Posterior vena cava (tissue), 2 donors: ENCODE results near the gene IL1RAPL1. TPM values are rescaled to one million over a fixed set of nuclear protein-coding genes. Genes with fewer than 3 reads are reported as not detected.

Experiments
- DNase-seq: peaks from one replicate; pipeline ENCODE4 v3.0.0-alpha.2; 2020; ENCODE audit warnings: low spot score
- intact Hi-C, 2 donors: fragments of 100-400 bp; cut with DNase I; formaldehyde crosslinking; loops; one replicate each; pipeline versions ENCODE4 v1.14.1 to v1.14.2; 2022 to 2023
- total RNA-seq, 2 donors: library from RNA; stranded (reverse); fragmentation: NEBNext Ultra II Directional; extraction: Animal tissue kit (Norgen Biotek cat#: 25700); gene quantifications; one replicate each; pipeline ENCODE4 v1.2.1, GENCODE V29; 2021
- donor health status: DM: yes; HTN: yes; CAD: no.
- donor health status: DM: yes; HTN: yes; CAD: no.

IL1RAPL1 gene
- total RNA-seq, 2 donors from 2014 or later = 0.10 TPM; not detected in 1

DNA sequence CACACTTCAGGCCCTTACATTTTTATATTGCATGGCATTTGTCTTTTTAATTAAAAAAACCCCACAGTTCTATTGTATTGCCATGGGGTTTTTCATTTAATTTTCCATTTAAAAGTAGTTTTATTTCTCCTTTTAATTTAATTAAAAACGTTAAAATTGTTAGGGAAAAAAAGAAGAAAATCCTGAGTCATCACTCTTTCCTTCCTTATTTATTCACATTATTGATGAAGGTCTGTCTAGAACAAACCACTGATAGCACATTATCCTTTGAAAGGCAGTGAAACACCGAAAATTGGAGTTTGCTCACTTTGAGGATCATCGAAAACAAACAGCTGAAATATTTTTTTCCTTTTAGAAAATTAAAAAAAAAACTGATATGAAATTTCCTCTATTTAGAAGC is 868.5 kb downstream of the IL1RAPL1 start:
- DNase-seq = no peak

DNA sequence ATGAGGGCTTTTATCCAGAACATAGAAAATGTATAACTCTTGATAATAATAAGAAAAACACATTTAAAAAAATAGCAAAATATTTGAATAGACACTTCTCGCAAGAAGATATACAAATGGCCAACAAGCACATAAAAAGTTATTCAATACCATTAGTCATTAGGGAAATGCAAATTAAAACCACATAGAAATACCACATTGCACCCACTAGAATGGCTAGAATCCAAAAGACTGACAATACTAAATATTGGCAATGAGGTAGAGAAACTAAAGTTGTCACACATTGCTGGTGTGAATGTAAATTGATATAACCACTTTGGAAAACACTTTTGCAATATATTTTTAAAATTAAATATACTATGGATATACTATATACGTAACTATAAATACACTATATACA is 873.8 kb downstream of the IL1RAPL1 start:
- intact Hi-C loops = no loop called here
- no peak for DNase-seq

More for the DNA sequence above, 868.5 kb downstream of the IL1RAPL1 start:
- intact Hi-C loops = no loop called here

DNA sequence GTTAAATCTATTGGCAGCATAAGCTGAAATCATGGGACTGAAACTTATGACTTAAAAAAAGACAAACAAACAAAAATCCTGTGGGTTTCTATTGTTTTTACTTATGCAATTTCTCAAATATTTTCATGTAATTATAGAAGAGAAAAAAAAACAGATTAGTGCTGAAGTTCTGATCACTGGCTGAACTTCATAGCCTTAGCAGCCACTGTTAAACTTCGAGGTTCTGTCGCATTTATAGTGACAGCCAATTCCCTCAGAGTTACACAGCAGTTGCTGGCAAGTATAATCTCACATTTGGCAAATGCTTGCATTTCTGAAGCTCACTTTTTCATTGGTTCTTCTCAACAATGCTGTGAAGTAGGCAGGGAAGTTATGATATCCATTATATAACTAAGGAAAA is 879.2 kb downstream of the IL1RAPL1 start:
- intact Hi-C loops = no loop called here

DNA sequence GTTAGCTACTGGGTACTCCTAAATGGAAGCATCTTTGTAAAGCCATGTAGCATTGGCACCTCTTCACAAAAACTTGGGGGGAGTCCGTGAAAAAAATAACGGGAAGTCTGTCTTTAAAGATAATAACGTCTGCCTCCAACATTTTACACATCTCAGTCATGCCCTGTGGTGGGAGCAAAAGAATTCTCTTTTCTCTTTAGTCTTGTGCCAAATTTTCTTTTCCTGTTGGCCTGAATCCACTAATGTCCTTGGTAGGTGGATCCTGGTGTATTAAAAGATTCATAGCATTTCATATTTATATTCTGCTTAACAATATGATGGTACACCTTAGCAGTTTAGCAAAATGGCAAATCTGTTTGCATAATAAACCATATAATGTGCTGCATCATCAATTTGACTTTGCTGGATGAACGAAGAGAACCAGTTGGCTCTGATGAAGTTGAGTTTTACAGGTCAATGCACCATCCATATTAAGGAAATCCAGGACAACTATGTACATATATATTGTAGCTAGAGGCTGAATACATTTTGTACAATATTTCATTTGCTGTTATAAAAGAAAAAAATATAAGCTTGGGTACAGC is 881.8 kb downstream of the IL1RAPL1 start:
- DNase-seq = no peak

More for the DNA sequence above, 879.2 kb downstream of the IL1RAPL1 start:
- DNase-seq = no peak

DNA sequence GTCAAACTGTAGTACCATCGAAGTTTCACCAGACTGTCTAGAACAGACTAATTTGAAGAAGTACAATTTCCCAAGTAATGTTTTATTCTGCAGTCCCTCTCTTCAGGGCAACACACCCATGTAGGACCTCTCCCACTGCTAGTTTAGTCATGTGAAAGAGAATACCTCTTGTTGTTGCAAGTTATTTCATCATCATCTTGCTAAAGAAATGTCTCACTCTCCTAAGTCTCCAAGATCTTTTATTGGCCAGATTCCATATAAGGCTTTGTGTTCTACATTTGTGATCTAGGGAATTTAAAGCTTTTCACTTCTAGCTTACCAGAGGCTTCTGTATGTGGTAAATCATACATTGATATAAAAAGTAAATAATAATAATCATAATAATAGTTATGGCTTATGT is 882.8 kb downstream of the IL1RAPL1 start:
- DNase-seq = no peak
- intact Hi-C loops = no loop called here

More for the DNA sequence above, 881.8 kb downstream of the IL1RAPL1 start:
- intact Hi-C loops = no loop called here

DNA sequence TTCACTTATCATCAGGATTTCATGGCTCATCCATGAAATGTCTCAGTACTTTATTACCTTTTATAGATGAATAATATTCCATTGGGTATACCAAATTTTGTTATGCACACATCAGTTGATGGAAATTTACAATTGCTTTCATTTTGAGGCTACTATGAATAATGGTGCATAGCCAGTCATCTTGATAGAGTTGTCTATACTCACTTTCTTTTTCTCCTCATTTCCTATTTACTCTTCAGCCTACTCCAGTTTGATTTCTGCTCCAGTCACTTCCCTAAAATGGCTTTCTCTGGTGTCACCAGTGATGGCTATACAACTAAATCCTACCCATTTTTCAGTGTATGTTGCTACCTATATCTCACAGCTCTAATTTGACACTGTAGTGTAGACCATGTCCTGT is 884.6 kb downstream of the IL1RAPL1 start:
- intact Hi-C loops = no loop called here
- no peak for DNase-seq

DNA sequence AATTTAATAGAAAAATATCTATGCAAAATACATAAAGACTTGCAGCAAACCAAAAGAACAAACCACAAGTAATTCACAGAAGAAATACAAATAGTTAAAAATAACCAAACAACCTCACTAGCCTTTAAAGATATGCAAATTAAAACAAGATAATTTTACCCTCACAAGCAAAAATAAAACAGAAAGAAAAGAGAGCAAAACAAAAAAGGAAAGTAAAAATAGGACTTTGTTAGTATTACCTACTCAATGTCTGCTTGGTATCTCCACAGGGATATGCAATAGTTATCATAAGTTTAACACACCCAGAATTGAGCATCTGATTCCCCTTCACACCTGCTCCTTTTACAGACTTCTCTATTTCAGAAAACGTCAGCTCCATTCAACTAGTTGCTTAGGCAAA is 890.6 kb downstream of the IL1RAPL1 start:
- intact Hi-C loops = no loop called here
- no peak for DNase-seq

DNA sequence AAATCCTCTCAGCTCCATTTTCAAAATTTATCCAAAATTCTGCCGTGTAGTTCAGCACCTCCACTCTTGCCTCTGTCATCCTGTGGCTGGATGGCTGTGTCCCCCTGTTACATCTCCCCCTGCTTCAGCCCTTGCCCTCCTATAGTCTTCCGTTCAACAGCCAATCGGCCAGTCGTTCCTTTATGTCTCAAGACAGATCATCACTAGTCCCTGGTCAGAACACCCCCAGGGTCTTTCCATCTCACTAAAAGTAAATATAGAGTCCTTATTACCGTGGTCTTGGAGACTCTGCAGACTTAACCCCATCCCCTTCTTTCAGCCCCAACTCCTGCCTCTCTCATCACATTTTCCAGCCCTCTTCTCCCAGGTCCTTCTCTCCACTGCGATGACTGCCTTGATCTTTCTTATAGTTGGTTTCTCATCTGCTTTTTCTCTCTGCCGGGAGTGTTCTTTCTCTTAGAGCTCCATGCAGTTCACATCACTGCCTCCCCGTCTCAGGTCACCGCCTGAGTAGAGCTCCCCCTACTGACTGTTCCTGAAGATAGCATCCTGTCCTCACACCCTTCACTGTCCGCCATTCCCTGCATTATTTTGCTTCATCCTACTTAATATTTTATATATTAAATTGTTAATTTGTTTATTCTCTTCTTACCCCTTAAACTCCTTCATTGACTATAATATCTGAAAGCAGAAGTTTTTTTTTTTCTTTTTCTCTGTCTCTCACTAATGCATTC is 891.3 kb downstream of the IL1RAPL1 start:
- DNase-seq = no peak
- intact Hi-C loops = no loop called here

DNA sequence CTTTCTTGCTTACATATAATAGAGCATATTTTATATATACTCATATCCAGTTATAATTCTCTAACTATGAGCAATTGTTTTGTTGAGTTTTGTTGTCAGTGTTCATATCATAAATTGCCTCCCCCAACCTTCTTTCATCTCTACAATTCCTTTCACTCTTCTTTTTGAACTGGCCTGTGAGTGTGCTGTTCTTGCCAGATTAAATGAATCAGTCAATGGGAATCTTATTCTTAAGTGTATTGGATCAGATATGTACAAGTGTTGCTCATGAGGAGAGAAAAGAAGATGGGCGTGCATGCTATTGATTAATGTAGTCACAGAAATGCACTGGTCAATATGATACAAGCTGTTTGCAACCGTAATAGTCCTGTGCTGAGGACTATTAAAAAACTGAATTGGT is 900.0 kb downstream of the IL1RAPL1 start:
- DNase-seq = no peak
- intact Hi-C loops = no loop called here

DNA sequence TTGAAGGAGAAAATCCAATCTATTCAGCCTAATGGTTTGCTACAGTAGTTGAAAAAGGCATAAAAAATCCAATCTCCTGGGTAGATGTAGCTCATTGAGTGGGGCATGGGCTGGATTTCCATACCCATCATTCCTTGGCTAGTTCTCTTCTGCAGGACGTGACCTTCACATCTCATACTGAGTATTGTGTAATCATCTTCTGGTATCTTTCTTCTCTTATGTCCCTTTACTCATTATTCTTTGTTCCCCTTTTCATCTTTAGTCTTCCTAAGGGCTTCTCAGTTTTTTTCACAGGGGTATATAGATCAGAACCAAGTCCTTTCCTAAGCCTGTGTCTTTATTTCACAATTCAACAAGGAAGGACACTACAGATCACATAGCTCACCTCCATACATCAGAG is 900.5 kb downstream of the IL1RAPL1 start:
- intact Hi-C loops = no loop called here
- no peak for DNase-seq

DNA sequence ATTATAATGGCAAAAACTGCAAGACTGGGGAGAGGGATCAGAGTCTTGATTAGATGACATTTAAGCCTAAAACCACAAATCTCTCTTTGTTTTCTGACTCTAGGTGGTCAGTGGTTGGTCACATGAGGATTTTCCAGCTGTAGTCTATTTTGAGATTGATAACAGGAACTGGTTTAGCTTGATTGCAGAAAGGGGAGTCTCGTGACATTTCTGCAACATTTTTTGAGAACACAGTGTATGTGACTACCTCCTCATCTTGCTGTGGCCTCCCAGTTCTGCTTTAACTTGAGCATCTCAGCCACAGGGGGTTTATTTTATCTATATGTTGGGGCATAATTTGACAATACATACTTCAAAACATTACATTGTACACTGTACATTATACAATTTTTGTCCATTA is 901.7 kb downstream of the IL1RAPL1 start:
- DNase-seq = no peak
- intact Hi-C loops = no loop called here

DNA sequence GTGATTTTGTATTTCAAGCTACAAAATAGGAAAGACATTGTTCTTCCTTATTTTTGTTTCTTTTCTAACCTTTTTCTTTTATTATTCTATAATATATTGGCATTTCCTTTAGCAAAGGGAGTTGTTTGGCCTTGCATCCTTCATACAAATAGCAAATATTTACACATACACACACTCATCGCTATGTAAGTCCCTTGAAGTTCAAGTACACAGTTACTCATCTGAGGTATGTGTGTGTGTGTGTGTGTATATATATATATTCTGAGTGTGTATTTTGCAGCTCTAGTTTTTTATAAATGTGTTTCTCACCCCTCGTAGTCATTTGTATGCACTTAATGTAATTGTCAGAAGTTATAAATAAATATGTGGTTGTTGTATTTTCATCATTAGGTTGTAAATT is 903.4 kb downstream of the IL1RAPL1 start:
- intact Hi-C loops = no loop called here
- DNase-seq = no peak

DNA sequence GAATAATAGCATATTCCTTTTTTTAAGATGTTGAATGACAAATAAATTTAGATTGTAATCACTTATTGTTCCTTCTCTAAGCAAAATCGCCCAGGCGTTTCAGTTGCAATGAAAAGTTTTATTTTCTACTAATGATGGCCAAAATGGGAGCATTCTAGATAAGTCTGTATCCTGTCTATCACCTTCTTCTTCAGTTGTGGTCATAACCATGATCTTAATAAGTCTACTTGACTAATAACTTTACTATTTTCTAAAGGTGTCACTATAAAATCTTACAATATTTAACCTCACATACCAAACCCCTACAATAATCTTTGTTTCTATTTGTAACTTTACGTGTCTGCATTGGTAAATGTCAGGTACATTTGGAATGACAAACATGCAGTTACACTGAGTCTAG is 904.4 kb downstream of the IL1RAPL1 start:
- intact Hi-C loops = no loop called here

DNA sequence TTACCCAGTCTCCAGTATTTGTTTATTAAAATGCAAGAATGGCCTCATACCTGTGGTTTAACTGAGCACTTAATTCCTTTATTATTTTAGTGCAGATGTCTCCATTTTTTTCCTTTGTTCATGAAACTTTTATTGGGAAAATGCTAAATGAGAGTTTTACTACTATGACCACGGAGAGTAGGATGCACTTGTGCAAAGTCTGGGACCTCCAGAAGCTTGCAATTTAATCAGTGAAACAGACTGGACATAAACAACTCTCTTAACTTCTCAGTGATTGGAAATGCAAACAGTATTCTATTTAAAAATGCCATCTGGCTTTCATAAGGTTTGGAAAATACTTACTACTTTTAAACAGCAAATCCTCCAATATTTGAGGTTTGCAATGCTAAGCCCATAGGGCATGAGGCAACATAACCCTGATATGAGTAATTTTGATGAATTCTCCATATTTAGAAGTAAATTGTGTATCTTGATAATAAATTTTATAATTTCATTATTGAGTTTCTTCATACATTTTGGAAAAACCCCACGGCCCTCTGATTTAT is 909.5 kb downstream of the IL1RAPL1 start:
- DNase-seq = no peak
- intact Hi-C loops = no loop called here

More for the DNA sequence above, 904.4 kb downstream of the IL1RAPL1 start:
- no peak for DNase-seq

DNA sequence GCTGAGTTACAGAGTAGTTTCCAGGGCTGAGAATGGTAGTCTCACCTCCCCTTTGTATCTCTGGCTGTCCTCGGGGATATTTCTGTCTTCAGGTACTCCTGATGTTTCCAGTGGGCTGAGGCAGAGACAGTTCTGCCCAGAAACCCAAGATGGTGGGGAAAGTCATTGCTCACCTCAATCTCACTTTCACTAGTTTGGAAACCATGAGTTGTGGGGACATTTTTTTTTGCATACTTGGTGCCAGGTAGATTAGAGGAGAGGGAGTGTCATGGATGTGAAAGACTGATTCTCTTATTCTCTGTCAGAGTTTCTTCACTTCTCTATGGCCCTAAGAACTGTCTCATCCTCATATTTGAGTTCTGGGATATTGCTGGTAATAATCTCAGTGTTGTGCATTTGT is 919.5 kb downstream of the IL1RAPL1 start:
- intact Hi-C loops = no loop called here
- no peak for DNase-seq

DNA sequence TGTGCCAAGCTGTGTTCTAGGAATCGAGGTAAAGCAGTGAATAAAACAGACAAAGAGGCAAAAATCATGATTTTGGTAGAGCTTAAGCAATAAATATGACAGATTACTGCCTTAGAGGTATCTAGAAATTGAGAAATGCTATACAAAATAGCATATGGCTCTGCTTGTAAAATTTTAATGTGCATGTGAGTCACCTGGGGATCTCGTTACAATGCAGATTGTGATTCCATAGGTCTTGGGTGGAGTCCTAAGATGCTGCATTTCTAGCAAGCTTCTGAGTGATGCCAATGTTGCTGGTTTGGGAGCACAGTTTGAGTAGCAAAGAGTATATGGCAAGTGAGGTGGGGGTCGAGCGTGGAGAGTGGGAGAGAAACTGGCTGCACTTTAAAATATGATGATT is 930.9 kb downstream of the IL1RAPL1 start:
- intact Hi-C loops = no loop called here
- DNase-seq = no peak

DNA sequence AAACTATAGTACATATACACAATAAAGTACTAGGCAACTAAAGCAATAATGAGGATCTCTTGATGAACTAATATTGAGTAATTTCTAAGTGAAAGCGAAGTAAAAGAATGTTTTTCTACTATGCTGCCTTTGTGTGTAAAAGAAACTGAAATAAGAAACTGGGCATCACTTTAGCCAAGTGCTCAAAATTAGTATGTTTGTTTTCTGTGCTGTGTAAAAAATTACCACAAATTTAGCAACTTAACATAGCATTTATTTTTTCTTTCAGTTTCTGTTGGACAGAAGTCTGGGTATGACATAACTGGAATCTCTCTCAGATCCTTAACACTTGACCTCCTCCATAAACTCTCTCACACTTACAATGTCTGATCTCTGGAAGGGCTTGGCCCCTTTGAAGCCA is 941.0 kb downstream of the IL1RAPL1 start:
- DNase-seq = no peak
- intact Hi-C loops = no loop called here

DNA sequence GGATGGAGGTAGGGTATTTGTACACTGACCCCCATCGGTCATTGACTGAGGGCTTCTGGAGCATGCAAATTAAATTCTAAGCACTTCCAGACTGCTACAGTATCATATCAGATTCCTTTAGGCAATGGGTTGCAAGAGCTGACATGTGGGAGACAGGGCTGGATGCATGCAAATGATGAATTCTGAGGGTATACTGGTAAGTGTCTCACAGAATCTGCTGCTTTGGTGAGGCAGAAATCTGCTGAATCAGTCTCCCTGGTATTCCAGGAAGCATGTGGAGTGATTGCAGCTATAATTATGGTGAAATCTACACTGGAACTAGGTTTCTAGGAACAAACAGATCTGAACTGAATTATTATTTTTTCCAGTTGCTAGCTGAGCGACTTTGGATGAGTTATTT is 943.3 kb downstream of the IL1RAPL1 start:
- intact Hi-C loops = no loop called here
- DNase-seq = no peak

DNA sequence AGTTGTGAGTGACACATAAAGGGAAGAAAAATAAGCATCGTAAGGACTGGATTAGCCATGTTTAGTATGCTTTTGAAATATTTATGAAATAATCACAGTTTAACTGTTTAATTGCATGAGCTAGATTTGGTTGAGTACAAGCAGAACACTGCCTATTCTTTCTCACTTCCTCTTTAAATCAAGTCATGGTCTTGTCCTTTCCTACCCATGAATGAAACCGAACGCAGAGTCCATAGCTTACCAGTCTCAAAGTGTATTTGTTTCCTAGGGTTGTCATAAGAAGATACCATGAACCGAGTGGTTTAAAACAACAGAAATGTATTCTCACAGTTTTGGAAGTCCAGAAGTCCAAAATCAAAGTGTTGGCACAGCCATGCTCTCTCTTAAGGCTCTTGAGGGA is 944.1 kb downstream of the IL1RAPL1 start:
- no peak for DNase-seq
- intact Hi-C loops = no loop called here

DNA sequence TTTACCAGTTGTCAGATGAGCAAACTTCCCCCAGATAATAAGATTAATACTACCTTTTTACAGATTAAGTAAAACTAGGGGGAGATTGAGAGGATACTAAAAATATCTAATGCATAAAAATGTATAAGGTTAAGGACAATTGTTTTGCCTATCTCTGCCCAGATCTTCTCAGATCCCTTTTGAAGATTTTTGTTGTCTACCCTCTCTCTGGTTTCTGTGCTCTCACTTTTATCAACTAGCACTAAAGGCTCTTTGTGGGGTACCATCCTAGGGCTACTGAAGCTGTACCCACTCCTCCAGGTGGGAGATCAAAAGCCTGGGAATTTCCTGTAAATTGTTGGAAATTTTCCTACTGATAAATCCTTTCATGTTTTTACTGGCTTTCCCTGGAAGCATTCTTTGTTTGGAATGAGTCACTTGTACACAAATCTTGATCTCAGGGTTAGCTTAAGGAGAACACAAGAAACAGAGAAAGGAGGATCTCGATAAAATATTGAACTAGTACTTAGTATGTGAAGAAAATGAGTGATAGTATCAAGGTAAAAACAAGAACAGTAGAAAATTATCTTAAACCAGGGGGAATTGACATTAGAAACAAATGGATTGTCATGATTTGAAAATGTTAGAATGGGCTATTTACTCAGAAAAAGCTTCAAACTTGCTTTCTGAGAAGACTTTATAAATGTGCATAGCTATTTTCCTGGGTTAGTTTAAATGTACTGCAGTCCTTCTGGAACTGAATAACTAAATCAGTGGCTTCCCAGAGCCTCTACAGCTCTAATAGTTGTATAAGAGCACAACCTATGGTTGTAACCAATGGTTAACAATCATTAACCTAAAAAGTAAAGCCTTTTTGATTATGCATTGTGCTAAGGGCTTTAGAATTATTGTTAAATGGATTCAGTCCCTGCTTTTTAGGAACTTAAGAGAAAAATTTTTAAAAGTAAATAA is 948.2 kb downstream of the IL1RAPL1 start:
- intact Hi-C loops = no loop called here
- DNase-seq = no peak
